ENCODE measurements around the gene MNT.

- TF ChIP-seq POLR2AphosphoS5 (IDR thresholded peaks at IDR 0.05) (no peak), POLR2A (IDR thresholded peaks at IDR 0.05) (no peak)
- TF ChIP-seq, protein P1, sequence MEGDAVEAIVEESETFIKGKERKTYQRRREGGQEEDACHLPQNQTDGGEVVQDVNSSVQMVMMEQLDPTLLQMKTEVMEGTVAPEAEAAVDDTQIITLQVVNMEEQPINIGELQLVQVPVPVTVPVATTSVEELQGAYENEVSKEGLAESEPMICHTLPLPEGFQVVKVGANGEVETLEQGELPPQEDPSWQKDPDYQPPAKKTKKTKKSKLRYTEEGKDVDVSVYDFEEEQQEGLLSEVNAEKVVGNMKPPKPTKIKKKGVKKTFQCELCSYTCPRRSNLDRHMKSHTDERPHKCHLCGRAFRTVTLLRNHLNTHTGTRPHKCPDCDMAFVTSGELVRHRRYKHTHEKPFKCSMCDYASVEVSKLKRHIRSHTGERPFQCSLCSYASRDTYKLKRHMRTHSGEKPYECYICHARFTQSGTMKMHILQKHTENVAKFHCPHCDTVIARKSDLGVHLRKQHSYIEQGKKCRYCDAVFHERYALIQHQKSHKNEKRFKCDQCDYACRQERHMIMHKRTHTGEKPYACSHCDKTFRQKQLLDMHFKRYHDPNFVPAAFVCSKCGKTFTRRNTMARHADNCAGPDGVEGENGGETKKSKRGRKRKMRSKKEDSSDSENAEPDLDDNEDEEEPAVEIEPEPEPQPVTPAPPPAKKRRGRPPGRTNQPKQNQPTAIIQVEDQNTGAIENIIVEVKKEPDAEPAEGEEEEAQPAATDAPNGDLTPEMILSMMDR (IDR thresholded peaks at IDR 0.05), result no peak
These were observed 15.3 kb downstream of the MNT start for GRCh38 chr17:2385240-2386210.
